HUES64 (cell line): ENCODE measurements around the gene UGT1A8.
"Not testable (repeated sequence)": the region's sequence is repeated elsewhere in the genome, so short reads cannot be mapped to it uniquely, and the experiment has no call there.

Source experiments
- H3K27ac ChIP-seq: 2 replicates; pipeline ENCODE4 v1.7.0; 2013; ENCODE audit warnings: low read depth, low read length, inconsistent platforms
- H3K27me3 ChIP-seq: 2 replicates; pipeline ENCODE4 v1.6.1; 2013; ENCODE audit warnings: mild to moderate bottlenecking, low read length; ENCODE audit not compliant: insufficient read depth
- H3K36me3 ChIP-seq: 2 replicates; pipeline ENCODE4 v1.6.1; 2013; ENCODE audit warnings: mild to moderate bottlenecking, low read length; ENCODE audit not compliant: insufficient read depth
- H3K4me1 ChIP-seq: 2 replicates; pipeline ENCODE4 v1.6.1; 2013; ENCODE audit warnings: mild to moderate bottlenecking, low read length, moderate library complexity; ENCODE audit not compliant: insufficient read depth
- H3K4me3 ChIP-seq: 2 replicates; pipeline ENCODE4 v1.5.1; 2013; ENCODE audit warnings: mild to moderate bottlenecking, low read length, moderate library complexity
- H3K9ac ChIP-seq: 2 replicates; pipeline ENCODE4 v1.6.1; 2013; ENCODE audit warnings: mild to moderate bottlenecking, low read depth, low read length
- H3K9me3 ChIP-seq: 2 replicates; pipeline ENCODE4 v1.6.1; 2013; ENCODE audit warnings: low read depth, low read length; ENCODE audit not compliant: insufficient read depth
- WGBS: fragments of 150-250, 120-280 bp; methylation state at CpG from one replicate; pipeline ENCODE4 v1.1.7; 2013; ENCODE audit warnings: missing lambda C conversion rate; 5-methylcytosine and 5-hydroxymethylcytosine counted together

The UGT1A8 gene

DNA sequence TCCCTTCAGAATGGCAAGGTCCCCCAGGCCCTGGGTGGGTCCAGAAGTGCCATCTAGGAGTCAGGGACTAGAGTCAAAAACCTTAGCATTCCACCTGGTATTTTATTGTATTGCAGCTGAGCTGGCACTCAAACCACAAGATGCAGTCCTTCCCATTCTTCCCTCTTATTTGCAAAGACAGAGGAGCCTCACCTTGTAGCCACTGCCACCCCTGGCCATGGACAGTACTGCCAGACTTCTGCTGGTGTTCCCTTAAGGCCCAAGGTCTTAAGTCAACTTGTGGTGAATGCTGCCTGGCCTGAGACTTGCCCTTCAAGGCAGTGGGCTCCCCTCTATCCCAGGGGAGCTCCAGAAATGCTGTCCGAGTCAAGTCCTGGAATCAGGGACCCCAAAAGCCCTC, 25.7 kb downstream of the UGT1A8 start:
- Histone ChIP-seq H3K36me3 (no peaks in the 10 kb centered on the region), H3K4me1 (no peaks in the 10 kb centered on the region), H3K9ac (no peak overlapping the region), H3K9me3 (peaks cover 24% of the 10 kb centered on the region), H3K4me3 (no peak overlapping the region), H3K27me3 (no peaks in the 10 kb centered on the region), H3K27ac (no peak overlapping the region)
- WGBS, result 93% methylated on average over 1 of the region's 1 CpG

DNA sequence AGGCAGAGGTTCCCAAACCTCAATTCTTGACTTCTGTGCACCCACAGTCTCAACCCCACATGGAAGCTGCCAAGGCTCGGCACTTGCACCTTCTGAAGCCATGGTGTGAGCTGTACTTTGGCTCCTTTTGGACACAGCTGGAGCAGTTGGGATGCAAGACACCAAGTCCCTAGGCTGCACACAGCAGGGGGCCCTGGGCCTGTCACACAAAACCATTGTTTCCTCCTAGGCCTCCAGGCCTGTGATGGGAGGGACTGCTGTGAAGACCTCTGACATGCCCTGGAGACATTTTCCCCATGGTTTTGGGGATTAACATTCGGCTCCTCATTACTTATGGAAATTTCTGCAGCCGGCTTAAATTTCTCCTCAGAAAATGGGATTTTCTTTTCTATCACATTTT, 28.6 kb downstream of the UGT1A8 start:
- not testable (repeated sequence) for H3K27ac ChIP-seq
- 90% methylated on average over 3 of the region's 3 CpGs for WGBS

DNA sequence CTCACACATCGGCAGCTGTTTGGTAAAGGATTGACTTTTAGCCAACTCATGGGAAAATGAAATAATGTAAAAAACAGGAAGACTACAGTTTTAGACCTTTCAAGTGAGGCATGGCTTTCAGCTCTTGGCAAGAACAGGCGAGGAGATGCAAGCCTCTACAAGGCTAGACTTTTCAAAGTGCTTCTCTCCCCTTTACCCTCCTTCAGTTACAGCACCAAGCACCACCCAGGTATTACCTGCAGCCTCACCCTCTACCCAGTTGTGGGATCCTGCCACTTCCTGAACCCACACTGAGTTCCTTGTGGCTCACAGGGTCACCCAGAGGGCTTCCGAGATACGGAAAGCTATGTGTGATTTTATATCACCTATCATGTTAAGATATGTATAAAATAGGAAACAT, 33.5 kb downstream of the UGT1A8 start:
- Histone ChIP-seq H3K27ac (no peak overlapping the region), H3K36me3 (no peaks in the 10 kb centered on the region), H3K27me3 (no peaks in the 10 kb centered on the region), H3K4me1 (no peaks in the 10 kb centered on the region), H3K9me3 (peaks cover 10% of the 10 kb centered on the region), H3K9ac (no peak overlapping the region), H3K4me3 (no peak overlapping the region)
- 92% methylated on average over 2 of the region's 4 CpGs for WGBS

More for the DNA sequence above, 28.6 kb downstream of the UGT1A8 start:
- peaks cover 24% of the 10 kb centered on the region for H3K9me3 ChIP-seq
- not testable (repeated sequence) for H3K9ac ChIP-seq, H3K36me3 ChIP-seq, H3K27me3 ChIP-seq, H3K4me1 ChIP-seq, H3K4me3 ChIP-seq

- Histone ChIP-seq H3K4me1 (no peaks in the 10 kb centered on the region), H3K9me3 (peaks cover 6% of the 10 kb centered on the region), H3K9ac (no peak overlapping the region), H3K27ac (no peak overlapping the region), H3K36me3 (no peaks in the 10 kb centered on the region), H3K27me3 (no peaks in the 10 kb centered on the region), H3K4me3 (no peak overlapping the region)
- WGBS, result 100% methylated on average over 2 of the region's 2 CpGs
These were observed 34.0 kb downstream of the UGT1A8 start for GRCh38 chr2:233651430-233651829.

- Histone ChIP-seq H3K4me1 (no peaks in the 10 kb centered on the region), H3K27me3 (no peaks in the 10 kb centered on the region), H3K27ac (no peak overlapping the region), H3K36me3 (no peaks in the 10 kb centered on the region), H3K4me3 (no peak overlapping the region), H3K9ac (no peak overlapping the region), H3K9me3 (no peaks in the 10 kb centered on the region)
- 88% methylated on average over 5 of the region's 6 CpGs for WGBS
These were observed 37.1 kb downstream of the UGT1A8 start for GRCh38 chr2:233654501-233654900.

DNA sequence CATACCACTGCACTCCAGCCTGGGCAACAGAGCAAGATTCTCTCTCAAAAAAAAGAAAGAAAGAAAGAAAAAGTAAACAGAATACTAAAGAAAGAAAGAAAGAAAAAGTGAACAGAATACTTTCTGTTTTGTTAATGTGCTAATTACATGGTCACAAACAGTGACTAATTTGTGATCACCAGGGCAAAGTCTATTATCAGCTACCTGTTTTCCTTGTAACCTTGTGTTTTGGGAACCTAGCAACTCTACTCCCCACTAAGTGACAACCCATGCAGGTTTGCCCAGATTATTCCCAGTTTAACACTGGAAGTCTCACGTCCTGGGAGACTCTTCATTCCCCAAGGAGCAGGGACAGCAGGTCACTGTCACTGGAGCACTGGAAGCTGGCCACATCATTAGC, 37.6 kb downstream of the UGT1A8 start:
- Histone ChIP-seq H3K4me1 (no peaks in the 10 kb centered on the region), H3K27me3 (no peaks in the 10 kb centered on the region), H3K4me3 (no peak overlapping the region), H3K9ac (no peak overlapping the region), H3K27ac (no peak overlapping the region), H3K9me3 (no peaks in the 10 kb centered on the region), H3K36me3 (no peaks in the 10 kb centered on the region)
- 79% methylated on average over 1 of the region's 1 CpG for WGBS

DNA sequence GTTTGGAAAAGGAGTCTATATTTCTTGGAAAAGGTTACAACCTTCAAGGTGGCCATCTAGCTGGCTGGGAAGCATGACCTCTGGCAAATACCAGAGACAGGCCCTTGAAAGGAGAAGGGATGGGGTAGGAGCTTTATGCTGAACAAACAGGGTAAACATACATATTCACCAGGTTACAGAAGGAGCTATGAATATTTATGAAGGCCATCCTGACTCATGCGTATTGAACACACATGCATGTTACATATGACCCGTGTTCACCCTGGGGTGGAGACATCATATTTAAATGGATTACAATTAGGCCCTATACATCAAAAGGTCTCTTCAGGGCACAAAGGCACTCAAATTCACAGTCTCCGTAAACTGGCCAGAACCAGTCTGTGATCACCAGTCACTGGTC, 38.5 kb downstream of the UGT1A8 start:
- H3K9me3 ChIP-seq, H3K4me3 ChIP-seq, H3K9ac ChIP-seq, H3K4me1 ChIP-seq, H3K27me3 ChIP-seq, H3K36me3 ChIP-seq, H3K27ac ChIP-seq: not testable (repeated sequence)
- WGBS, result 84% methylated on average over 2 of the region's 3 CpGs

DNA sequence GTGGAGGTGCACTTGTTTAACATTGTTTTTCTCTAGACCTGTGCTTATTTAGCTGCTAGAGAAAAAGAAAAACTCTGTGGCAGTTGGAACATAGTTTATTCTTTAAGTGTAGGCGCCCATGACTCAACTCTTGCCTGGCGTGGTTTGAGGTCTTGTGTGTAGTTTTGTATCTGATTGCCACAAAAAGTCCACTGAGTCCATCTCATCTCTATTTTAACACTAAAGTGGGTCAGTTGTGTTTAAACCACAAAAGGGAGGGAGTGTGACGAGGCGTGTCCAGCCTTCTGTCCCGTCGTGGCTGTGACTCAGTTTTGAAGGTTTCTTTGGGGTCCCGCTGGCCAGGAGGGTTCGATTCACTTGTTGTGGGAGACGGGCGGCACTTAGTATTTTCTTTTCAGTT, 39.0 kb downstream of the UGT1A8 start:
- Histone ChIP-seq H3K9ac (no peak overlapping the region), H3K9me3 (no peaks in the 10 kb centered on the region), H3K4me3 (no peak overlapping the region), H3K27me3 (no peaks in the 10 kb centered on the region), H3K36me3 (no peaks in the 10 kb centered on the region), H3K4me1 (no peaks in the 10 kb centered on the region), H3K27ac (no peak overlapping the region)
- WGBS, result 94% methylated on average over 10 of the region's 10 CpGs

DNA sequence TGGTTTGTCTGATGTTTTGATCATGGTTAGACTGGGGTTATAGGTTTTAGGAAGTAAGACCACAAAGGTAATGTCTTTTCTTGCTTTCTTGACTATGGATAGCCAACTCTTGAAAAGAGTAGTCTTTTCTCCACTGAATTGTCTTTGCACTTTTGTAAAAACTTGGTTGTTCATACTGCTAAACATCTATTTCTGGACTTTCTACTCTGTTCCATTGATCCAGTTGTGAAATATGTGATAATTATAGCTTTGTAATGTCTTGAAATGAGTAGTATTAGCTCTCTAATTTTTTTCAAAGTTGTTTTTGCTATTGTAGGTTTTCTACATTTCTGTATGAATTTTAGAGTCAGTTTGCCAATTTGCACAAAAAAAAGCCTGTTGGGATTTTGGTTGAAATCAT, 41.2 kb downstream of the UGT1A8 start:
- H3K9ac ChIP-seq, result no peak overlapping the region
- no peaks in the 10 kb centered on the region for H3K4me1 ChIP-seq
- H3K27ac ChIP-seq, result no peak overlapping the region
- H3K9me3 ChIP-seq, result no peaks in the 10 kb centered on the region
- no peaks in the 10 kb centered on the region for H3K27me3 ChIP-seq
- H3K36me3 ChIP-seq, result no peaks in the 10 kb centered on the region
- H3K4me3 ChIP-seq, result no peak overlapping the region

- 64% methylated on average over 1 of the region's 1 CpG for WGBS
- Histone ChIP-seq H3K4me1 (no peaks in the 10 kb centered on the region), H3K36me3 (no peaks in the 10 kb centered on the region), H3K4me3 (no peak overlapping the region), H3K27me3 (no peaks in the 10 kb centered on the region), H3K27ac (no peak overlapping the region), H3K9ac (no peak overlapping the region), H3K9me3 (no peaks in the 10 kb centered on the region)
These were observed 46.5 kb downstream of the UGT1A8 start for GRCh38 chr2:233663911-233664310.

DNA sequence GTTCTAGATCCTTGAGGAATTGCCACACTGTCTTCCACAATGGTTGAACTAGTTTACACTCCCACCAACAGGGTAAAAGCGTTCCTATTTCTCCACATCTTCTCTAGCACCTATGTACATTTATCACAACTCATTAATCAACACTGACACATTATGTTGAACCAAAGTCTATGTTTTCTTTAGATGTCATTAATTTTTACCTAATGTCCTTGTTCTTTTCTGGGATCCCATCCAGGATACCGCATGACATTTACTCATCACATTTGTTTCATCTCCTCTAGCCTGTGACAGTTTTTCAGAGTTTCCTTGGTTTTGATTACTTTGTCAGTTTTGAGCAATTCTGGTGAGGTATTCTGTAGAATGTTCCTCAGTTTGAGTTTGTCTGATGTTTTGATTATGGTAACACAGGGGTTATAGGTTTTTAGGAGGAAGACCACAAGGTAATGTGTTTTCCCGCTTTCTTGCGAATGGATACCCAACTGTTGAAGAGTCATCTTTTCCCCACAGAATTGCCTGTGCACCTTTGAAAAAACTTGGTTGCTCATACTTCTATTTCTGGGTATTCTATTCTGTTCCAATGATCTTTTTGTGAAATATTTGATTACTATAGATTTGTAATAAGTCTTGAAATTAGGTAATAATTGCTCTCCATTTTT, 51.3 kb downstream of the UGT1A8 start:
- 93% methylated on average over 4 of the region's 4 CpGs for whole genome bisulfite sequencing
- no peak overlapping the region for H3K27ac ChIP-seq
- H3K27me3 ChIP-seq, result no peaks in the 10 kb centered on the region
- no peaks in the 10 kb centered on the region for H3K36me3 ChIP-seq
- H3K4me1 ChIP-seq, result no peaks in the 10 kb centered on the region
- H3K9me3 ChIP-seq, result no peaks in the 10 kb centered on the region
- H3K9ac ChIP-seq, result no peak overlapping the region
- H3K4me3 ChIP-seq, result no peak overlapping the region
